ENCODE measurements around the gene ITGB8. TPM values are rescaled to one million over a fixed set of nuclear protein-coding genes. Genes with fewer than 3 reads are reported as not detected.

Gene ITGB8
- total and polyA plus RNA-seq, 9 of the 15 experiments (the other 6 are each of a cell fraction or from before 2014, with no cell fraction given) = under 0.01 to 0.03 (median 0.02) TPM; not detected in 6

DNA sequence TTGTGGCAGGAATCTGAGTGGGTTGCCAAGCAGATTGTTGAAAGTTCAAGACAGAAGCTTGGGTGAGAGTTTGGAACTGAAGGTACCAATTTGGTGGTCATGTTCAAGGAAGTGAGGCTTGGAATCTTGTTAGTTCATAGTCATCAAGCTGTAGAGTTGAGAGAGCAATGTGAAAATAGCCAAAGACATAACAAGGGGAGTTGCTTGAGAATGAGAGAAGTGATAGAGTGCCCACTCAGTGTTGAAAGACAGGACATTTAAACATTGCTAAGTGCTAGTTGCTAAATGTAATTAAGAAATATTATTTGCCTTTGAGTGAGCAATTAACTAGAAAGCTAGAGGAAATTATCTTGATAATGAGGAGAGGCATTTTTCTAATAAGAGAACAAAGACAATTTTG lies 17.0 kb downstream of the ITGB8 start:
- Histone ChIP-seq H3K9ac (ENCODE audit: insufficient read depth in 1 of 2, low read depth in 2 of 2, low read length in 2 of 2) (no peak overlapping the region), H3K27ac (ENCODE audit: extremely low read depth, low read depth, low read length) (no peak overlapping the region), H3K9me3 (replicated peaks; ENCODE audit: control insufficient read depth, insufficient read depth, low read depth, low read length) (no peaks in the 10 kb centered on the region), H3K9me1 (ENCODE audit: control insufficient read depth, insufficient read depth, low read length) (no peaks in the 10 kb centered on the region), H4K20me1 (replicated peaks; ENCODE audit: control insufficient read depth, insufficient read depth, low read length) (no peaks in the 10 kb centered on the region), H3K36me3 (ENCODE audit: control insufficient read depth, insufficient read depth, low read length) (no peaks in the 10 kb centered on the region), H3K4me2 (ENCODE audit: insufficient read depth, low read length) (no peak overlapping the region), H2AFZ (ENCODE audit: low read depth, low read length) (no peak overlapping the region), H3K79me2 (ENCODE audit: control insufficient read depth, insufficient read depth, low read length) (no peaks in the 10 kb centered on the region), H3K27me3 (ENCODE audit: control insufficient read depth in 2 of 2, insufficient read depth in 2 of 2, low read length in 2 of 2) (0 out of 5 replicates have a peak, but pooled peaks cover 0 to 4% of the 10 kb centered on the region in 2 experiments), H3K4me3 (no peak overlapping the region), H3K4me1 (replicated peaks in 1 of 2; ENCODE audit: control insufficient read depth in 2 of 2, insufficient read depth in 2 of 2, low read length in 2 of 2) (no peaks in the 10 kb centered on the region)
- in situ Hi-C loops (cut with MboI) (loop anchor here (25.0 kb wide), 1 partner anchor 585 kb away; the partner anchor contains the start of gene TMEM196), intact Hi-C loops (cut with micrococcal nuclease) (loop anchor here (10.0 kb wide), 1 partner anchor 363 kb away; no protein-coding TSS in a partner anchor)
- FAIRE-seq (no peak), ATAC-seq (no peak), DNase-seq (ENCODE audit: extremely low read depth in 1 of 4, low spot score in 3 of 4) (no peak)
- ChIA-PET CTCF (ENCODE audit: low intra/inter-chr PET ratio) (no interaction called here), POLR2A (interaction anchor here (0.7 kb wide), 1 partner anchor 264 kb away, joined by 3 read pairs; no protein-coding TSS in a partner anchor)
- no TSS peak for BruUV-seq (replicated peaks)
- TF ChIP-seq ZFPM2 (CRISPR knock-in tag; IDR thresholded peaks at IDR 0.05) (no peak), SRSF3 (IDR thresholded peaks at IDR 0.05; ENCODE audit: insufficient read depth, low read length) (no peak), TFE3 (CRISPR knock-in tag; IDR thresholded peaks at IDR 0.05) (no peak)
